HG03196 (cell line): ENCODE data around the gene CPT1C.
"Not testable (repeated sequence)": the region's sequence is repeated elsewhere in the genome, so short reads cannot be mapped to it uniquely, and the experiment has no call there.

Source experiments
- ATAC-seq: cut with Tn5 transposase; IDR thresholded peaks from one replicate; pipeline ENCODE4 v1.9.1; 2021; ENCODE audit not compliant: unreplicated experiment

The CPT1C gene

DNA sequence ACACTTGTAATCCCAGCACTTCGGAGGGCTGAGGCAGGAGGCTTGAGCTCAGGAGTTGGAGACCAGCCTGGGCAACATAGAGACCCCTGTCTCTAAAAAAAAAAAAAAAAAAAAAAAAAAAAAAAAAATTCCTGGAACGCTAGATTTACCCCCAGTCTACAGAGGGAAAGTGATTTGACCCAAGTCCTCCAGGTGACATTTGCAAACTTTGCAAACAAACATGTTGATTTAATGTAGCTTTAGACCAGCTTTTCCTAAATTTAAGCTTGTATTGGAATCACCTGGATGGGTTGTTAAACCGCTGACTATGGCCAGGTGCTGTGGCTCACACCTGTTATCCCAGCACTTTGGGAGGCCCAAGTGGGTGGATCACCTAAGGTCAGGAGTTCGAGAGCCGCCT, 8.4 kb downstream of the CPT1C start:
- ATAC-seq = no peak

DNA sequence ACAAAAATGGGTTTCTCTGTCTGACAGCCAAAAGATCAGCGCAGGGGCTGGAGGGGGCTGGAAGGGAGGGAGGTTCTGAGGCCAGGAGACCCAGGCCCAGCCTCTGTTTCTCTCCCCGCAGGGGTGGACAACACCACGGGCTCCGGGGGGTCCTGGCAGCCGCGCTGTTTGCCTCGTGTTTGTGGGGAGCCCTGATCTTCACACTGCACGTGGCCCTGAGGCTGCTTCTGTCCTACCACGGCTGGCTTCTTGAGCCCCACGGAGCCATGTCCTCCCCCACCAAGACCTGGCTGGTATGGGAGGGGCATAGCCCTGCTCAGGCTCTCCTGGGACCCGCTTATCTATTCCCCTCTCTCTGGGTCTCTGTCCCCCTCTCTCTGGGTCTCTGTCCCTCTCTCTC, 9.6 kb downstream of the CPT1C start:
- no peak for ATAC-seq

DNA sequence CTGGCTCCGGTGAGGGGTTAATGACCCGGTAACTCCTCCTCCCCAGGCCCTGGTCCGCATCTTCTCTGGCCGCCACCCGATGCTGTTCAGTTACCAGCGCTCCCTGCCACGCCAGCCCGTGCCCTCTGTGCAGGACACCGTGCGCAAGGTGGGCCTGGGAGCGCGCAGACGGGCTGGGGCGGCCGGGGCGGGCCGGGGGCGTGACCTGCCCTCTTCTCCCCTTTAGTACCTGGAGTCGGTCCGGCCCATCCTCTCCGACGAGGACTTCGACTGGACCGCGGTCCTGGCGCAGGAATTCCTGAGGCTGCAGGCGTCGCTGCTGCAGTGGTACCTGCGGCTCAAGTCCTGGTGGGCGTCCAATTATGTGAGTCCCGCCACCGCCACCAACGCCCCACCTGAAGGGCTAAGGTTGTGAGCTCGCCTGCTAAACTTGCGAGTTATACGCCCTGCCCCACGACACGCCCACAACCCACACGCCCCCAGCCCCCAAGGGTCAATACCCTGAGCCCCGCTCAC, 10.4 kb downstream of the CPT1C start:
- no peak for ATAC-seq

DNA sequence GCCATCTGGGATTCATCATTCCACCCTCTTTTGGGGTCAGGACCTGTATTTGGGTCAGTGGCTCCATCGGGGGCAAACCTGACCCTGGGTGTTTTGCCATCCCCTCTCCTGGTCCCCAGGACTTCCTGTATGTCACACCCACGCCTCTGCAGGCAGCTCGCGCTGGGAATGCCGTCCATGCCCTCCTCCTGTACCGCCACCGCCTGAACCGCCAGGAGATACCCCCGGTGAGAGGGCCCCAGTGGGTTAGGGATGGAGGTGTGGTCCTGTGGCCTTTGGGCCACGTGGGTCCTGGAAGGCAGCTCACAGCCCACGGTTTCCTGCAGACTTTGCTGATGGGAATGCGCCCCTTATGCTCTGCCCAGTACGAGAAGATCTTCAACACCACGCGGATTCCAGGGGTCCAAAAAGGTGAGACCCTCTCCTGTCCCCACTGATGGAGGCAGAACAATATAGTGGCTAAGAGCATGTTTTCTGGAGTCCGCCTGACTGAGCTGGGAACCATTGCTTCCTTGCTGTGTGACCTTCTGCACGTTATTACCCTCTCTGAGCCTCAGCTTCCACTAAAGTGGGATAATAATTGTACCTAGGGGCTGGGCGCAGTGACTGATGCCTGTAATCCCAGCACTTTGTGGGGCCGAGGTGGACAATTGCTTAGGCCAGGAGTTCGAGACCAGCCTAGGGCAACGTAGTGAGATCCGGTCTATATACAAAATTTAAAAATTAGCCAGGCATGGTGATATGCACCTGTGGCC, 14.1 kb downstream of the CPT1C start:
- no peak for ATAC-seq

DNA sequence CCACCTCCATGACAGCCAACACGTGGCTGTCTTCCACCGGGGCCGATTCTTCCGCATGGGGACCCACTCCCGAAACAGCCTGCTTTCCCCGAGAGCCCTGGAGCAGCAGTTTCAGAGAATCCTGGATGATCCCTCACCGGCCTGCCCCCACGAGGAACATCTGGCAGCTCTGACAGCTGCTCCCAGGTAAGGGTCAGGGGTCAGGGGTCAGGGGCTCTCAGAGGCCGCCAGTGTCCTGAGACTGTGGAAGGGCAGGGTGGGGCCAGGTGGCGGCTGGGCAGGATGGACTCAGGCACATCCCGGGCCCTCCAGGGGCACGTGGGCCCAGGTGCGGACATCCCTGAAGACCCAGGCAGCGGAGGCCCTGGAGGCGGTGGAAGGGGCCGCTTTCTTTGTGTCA, 15.0 kb downstream of the CPT1C start:
- ATAC-seq = no peak

DNA sequence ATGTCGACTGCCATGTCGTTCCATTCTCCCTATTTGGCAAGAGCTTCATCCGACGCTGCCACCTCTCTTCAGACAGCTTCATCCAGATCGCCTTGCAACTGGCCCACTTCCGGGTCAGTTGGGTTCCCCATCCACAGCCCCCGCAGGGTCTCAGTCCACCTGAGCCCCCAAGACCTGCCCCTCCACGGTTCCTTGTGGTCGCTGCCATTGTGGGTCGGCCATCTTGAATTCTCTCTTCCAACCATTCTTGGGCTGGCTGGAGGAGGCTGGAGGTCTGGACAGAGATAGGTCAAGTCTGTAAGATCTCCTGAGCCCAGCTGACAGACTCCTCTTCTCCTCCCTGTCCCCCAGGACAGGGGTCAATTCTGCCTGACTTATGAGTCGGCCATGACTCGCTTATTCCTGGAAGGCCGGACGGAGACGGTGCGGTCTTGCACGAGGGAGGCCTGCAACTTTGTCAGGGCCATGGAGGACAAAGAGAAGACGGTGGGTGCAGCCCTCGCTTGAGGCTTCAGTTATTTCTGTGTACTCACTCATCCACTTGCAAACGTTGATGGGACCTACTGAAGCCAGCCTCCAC, 19.5 kb downstream of the CPT1C start:
- ATAC-seq = no peak

DNA sequence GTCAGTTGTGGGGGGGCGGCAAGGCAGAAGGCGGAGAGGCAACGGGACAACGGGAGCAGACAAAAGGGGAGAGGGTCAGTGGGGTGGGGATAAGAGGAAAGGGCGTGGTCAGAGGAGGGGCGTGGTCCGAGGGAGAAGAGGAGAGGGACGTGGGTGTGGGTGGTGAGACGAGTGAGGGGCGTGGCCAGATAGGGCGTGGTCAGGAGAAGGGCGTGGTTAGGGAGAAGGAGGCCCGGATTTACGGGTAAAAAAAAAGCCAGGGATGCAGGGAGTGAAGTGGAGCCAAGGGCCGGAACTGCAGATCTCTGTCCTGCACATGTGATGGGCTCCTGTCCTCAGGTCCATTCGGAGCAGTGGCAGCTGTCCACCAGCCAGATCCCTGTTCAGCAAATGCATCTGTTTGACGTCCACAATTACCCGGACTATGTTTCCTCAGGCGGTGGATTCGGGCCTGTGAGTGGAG, 21.5 kb downstream of the CPT1C start:
- no peak for ATAC-seq

DNA sequence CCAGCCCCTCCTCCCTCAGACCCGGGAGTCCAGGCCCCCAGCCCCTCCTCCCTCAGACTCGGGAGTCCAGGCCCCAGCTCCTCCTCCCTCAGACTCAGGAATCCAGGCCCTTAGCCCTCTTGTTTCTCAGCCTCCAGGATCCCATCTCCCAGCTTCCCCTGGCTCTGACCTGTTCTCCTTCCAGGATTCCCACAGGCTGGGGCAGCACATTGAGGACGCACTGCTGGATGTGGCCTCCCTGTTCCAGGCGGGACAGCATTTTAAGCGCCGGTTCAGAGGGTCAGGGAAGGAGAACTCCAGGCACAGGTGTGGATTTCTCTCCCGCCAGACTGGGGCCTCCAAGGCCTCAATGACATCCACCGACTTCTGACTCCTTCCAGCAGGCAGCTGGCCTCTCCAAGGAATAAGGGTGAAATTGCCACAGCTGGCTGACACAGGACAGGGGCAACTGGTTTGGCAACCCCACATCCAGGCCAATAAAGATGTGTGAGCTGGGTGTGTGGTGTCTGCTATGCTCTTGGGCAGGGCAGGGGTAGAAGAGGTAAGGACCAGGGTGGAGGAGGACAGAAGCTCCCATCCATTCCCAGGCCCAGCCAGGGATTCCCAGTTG, 22.4 kb downstream of the CPT1C start:
- ATAC-seq = no peak

DNA sequence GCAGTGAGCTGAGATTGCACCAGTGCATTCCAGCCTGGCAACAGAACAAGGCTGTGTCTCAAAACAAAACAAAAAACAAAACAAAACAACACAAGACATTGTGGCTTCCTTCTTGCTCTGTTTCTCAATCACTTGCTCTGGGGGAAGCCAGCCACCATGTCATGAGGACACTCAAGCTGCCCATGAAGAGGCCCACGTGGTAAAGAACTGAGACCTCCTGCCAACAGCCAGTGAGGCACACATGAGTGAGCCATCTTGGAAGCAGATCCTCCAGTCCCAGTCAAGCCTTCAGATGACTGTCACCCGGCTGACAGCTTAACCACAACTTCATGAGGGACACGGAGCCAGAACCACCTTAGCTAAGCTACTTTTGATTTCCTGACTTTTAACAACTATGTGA, 25.2 kb downstream of the CPT1C start:
- ATAC-seq = no peak

DNA sequence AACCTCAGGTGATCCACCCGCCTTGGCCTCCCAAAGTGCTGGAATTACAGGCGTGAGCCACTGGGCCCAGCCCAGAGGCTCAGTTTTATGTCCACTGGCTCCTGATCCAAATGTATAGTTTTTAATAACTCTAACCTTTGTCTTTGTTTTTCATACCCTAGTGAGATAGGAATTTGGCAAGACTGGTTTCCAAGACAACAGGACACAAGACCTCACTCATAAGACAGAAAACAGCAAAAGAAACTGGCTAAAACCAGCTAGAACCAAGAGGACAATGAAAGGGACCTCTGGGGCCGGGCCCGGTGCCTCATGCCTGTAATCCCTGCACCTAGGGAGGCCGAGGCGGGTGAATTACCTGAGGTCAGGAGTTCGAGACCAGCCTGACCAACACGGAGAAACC, 27.6 kb downstream of the CPT1C start:
- ATAC-seq = no peak

DNA sequence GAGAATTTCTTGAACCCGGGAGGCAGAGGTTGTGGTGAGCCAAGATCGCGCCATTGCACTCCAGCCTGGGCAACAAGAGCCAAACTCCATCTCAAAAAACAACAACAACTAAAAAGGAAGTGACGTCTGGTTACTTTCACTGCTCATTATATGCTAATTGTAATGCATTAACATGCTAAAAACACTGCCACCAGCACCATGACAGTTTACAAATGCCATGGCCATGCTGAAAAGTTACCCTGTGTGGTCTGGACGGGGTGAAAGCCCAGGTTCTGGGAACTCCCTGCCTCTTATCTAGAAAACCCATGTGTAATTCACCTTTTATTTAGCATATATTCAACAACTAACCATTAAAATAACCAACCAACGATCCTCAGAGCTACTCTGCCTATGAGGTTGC, 28.1 kb downstream of the CPT1C start:
- ATAC-seq = no peak

DNA sequence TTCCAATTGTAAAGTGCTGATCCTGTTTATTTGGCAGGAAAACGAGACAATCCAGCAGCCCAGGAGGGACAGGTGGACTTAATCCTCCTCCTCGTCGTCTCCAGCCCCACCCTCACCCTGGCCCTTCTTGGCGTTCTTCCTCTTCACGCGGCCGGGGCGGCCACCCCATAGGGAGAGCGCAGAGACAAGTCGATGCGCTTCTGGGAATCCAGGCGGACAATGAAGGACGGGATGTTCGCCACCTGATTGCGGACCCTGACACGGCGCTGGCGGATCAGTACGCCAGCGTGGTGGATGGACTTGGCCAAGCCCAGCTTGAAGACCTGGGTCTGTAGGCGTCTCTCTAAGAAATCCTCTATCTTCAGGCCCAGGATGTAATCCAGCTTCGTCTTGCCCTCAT, 28.5 kb downstream of the CPT1C start:
- not testable (repeated sequence) for ATAC-seq

DNA sequence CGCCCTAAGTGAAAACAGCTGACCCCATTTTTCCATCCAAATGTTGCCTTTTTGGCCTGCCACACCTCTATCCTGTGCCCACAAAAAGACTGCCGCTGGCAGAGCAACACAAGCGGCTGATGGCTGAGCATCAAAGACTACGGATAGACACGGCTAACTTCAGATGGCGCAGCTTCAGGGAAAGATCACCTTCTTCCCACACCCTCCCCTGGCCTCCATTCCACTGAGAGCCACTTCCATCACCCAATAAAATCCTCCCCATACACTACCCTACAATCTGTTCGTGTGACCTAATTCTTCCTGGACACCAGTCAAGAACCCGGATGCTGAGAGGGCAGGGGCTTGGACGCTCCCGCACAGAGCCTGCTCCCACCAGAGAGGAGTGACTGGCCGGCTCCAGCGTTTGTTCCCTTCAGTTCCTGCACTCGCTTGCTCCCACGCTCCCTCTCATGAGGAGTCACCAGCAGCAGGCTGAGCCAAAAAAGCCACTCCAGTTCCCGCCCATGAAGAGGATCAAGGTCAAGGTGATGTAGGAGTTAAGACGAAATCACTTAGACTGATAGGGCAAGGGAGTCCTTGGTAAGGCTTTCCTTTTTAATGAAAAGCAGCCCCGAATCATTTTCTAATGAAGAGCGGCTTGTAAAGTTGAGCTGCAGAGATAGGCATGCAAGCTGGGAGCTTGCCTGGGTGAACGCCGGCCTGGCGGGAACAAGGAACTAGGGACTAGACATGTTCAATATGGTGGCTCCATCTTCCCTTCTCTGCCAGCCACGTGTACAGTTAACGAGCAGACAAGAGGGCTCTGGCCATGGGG, 36.5 kb downstream of the CPT1C start:
- no peak for ATAC-seq

DNA sequence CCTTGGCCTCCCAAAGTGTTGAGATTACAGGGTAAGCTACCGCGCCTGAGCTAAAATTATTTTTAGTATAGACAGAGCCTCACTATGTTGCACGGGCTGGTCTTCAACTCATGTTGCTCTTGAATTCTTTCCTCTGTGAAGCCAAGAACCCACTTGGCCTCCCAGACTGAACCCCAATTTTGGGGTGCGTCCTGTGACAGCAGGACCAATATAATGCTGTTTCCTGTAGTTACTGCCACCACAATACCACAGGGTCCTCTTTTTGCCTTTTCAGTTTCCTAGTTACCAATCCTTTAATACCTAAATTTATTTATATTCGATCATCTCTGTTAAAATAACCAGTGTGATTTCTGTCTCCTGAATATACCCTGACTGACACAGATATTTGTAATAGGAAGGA, 39.2 kb downstream of the CPT1C start:
- ATAC-seq = no peak

DNA sequence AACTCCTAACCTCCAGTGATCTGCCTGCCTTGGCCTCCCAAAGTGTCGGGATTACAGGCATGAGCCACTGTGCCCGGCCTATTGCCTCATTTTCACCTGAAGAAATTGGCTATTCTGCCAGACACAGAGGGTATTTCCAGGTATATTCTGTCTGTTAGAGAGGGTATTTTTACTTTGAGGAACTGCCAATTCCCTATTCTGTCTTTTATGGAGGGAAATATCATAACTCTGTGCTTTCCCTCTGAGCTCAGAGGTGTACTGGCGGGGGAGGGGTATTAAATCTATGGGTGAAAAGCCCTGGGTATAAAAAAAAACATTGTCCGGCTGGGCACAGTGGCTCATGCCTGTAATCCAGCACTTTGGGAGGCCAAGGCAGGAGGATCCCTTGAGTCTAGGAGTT, 47.4 kb downstream of the CPT1C start:
- no peak for ATAC-seq

DNA sequence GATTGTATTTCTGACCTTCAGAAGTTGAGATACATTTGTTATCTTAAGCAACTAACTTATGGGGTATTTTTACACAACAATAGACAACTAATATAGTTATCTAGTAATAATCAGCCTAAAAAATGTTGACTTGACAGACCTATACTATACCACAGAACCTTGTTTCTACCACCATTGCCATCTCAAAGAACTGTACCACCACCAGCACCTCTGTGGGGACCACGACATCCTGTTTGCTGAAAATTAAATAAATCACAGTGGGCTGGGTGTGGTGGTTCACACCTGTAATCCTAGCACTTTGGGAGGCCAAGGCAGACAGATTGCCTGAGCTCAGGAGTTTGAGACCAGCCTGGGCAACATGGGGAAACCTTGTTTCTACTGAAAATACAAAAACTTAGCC, 48.2 kb downstream of the CPT1C start:
- no peak for ATAC-seq

DNA sequence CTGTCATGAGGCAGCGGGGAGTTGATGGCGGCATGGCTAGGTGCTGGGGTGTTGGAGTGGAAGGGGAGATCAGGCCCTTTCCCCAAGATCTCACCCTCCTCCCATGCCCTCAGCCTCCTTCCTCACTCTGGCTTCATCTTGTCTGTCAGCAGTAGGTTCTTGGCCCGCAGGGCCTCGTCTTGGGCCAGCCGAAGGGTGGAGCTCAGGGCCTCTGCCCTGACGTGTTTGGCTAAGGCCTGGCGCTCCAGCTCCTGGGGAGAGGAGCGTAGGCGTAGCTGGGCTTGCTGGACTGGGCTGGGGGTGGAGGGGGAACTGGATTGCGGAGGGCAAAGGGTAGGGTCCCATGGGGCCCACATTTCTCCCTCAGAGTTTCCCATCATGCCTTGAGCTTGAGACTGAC, 49.0 kb downstream of the CPT1C start:
- no peak for ATAC-seq

DNA sequence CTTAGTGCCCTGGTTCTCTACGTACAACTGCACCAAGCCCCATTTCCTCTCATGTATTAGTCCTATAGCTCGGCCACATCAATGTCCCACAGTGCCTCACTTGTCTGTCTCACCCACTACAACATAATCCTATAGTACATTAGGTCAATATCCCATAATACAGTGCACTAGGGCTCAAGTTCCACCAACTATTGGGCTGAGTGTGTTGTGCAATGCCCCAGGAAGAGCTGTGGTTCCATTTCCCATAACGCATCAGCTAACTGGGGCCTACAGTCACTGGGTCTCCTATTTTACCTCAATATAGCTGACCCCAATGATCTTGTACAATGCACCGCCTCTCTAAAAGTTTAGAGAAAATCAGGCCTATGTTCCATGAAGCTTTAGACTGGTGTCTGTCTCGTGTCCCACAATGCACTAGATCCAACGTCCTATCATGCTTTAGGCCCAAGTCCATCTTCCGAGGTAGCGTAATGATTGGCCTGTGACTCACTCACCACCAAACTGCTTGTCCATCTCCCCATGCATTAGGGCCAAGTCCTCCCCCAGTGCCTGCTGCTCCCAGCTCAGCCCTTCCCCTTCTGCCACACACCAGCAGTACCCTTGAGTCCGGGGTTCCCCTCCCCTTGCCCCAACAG, 50.4 kb downstream of the CPT1C start:
- no peak for ATAC-seq

DNA sequence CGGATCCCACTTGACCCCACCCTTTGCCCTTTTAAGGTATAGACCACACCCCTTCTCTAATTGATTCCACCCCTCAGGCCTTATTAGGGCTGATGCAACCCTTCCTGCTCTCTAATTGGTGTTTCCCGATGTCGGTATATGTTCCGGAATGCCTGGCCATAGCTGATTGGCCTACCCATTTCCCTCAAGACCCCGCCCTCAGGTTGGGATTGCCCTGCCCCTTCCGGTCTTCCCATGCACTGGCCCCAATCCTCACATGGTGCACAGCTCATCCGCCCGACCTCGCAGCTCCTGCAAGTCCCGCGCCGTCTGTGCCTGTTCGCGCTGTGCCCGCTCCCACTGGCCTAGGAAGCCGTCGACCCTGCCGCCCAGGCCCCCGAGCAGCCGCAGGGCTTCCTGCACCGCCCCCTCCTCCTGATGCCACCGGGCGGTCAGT, 54.0 kb downstream of the CPT1C start:
- no peak for ATAC-seq

DNA sequence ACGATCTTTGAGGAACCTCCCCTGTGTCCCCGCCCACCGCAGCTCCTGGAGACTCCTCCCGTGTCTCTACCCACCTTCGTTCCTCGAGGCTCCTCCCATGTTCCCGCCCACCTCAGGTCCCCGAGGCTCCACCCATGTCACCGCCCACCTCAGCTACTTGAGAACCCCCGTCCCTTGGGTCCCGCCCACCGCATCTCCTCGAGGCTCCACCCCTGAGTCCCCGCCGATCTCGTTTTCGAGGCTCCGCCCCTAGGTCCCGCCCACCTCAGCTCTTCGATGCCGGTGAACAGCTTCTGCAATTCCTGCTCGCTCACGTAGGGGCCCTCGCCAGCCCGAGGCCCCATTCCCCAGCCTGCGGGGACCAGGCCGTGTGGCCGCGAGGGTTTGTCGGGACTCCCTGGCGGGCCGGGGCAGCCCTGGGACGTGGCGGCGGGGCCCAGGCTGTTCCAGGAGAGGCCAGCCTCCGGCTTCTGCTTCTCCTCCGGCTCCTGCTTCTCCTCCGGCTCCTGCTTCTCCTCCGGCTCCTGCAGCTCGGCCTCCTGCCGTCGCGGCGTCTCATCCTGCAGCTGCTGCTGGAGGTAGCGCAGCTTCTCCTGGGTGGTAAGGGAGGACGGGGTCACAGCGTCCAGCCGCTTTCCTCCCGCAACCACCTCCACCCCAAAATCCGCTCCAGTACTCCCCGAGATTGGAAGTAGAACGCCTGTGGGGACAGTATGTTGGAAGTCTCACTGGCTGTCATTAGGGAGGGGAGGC, 55.5 kb downstream of the CPT1C start:
- ATAC-seq = no peak
